Endothelial cell of umbilical vein (primary cell): ENCODE data around the gene CIPC. TPM values are rescaled to one million over a fixed set of nuclear protein-coding genes. Genes with fewer than 3 reads are reported as not detected.

Source experiments
- BruUV-seq: library from RNA; stranded (reverse); fragments of 400-500 nt; replicated peaks from 2 replicates; lab custom pipeline; 2021; lab: Mats Ljungman, UMichigan
- CTCF ChIA-PET: fragments of 300-600, 350-600 bp; sonication (Branson Sonifier 250); formaldehyde crosslinking; loops from one replicate; lab custom pipeline; 2021; ENCODE audit warnings: antibody characterized with exemption, inconsistent platforms; lab: Charles Lee
- POLR2A ChIA-PET: fragments of 300-600, 350-600 bp; sonication (Branson Sonifier 250); formaldehyde crosslinking; loops from one replicate; lab custom pipeline; 2021; ENCODE audit warnings: antibody characterized with exemption, inconsistent platforms; lab: Charles Lee
- DNase-seq: peaks from one replicate; pipeline ENCODE4 v3.0.0-alpha.2; 2011; ENCODE audit warnings: low read depth, low spot score
- FAIRE-seq: peaks from 2 replicates; lab custom pipeline; 2011; peaks lifted over from hg19 to GRCh38; lab: Jason Lieb, UNC
- H2AFZ ChIP-seq: 2 replicates; pipeline ENCODE4 v1.6.0; 2012; ENCODE audit warnings: low read depth, low read length, control low read depth, inconsistent platforms
- H3K27ac ChIP-seq: 2 replicates; pipeline ENCODE4 v1.5.1; 2011; ENCODE audit warnings: low read depth, mild to moderate bottlenecking, control low read depth, low read length, moderate library complexity; ENCODE audit not compliant: insufficient read depth
- H3K27me3 ChIP-seq, 2 experiments: 2 replicates each; pipeline versions ENCODE4 v1.6.0 to v1.6.1; 2011; ENCODE audit warnings: low read length in 2 of 2, mixed read lengths in 1 of 2; ENCODE audit not compliant: control insufficient read depth in 2 of 2, insufficient read depth in 2 of 2
- H3K36me3 ChIP-seq, 2 experiments: 2 replicates in 1 of 2; 3 replicates in 1 of 2; pipeline ENCODE4 v1.5.1; 2011; ENCODE audit warnings: low read length in 2 of 2, mild to moderate bottlenecking in 1 of 2, moderate library complexity in 1 of 2; ENCODE audit not compliant: control insufficient read depth in 2 of 2, insufficient read depth in 2 of 2; ENCODE audit errors: extremely low read depth in 1 of 2
- H3K4me1 ChIP-seq: 3 replicates; pipeline ENCODE4 v1.5.1; 2011; ENCODE audit warnings: mild to moderate bottlenecking, low read length; ENCODE audit not compliant: control insufficient read depth, insufficient read depth; ENCODE audit errors: extremely low read depth
- H3K4me2 ChIP-seq: 2 replicates; pipeline ENCODE4 v1.6.1; 2011; ENCODE audit warnings: low read length, control low read depth, mixed read lengths; ENCODE audit not compliant: insufficient read depth
- H3K4me3 ChIP-seq, 3 experiments: fragments of 200-600 bp in 1 of 3; sonication (generic), shearing (Covaris generic) in 1 of 3; replicated peaks in 1 of 3; 2 replicates each; pipeline ENCODE4 v1.5.1; 2011 to 2016; ENCODE audit warnings: control low read depth in 3 of 3, low read length in 3 of 3, mild to moderate bottlenecking in 2 of 3, inconsistent platforms in 1 of 3, low read depth in 1 of 3, moderate library complexity in 1 of 3; ENCODE audit not compliant: insufficient read depth in 1 of 3
- H3K79me2 ChIP-seq: 2 replicates; pipeline ENCODE4 v1.6.0; 2012; ENCODE audit warnings: low read length, inconsistent platforms; ENCODE audit not compliant: control insufficient read depth, insufficient read depth
- H3K9ac ChIP-seq: replicated peaks from 2 replicates; pipeline ENCODE3; 2011; ENCODE audit warnings: low read length, control low read depth; ENCODE audit not compliant: insufficient read depth; ENCODE audit errors: extremely low read depth
- H3K9me1 ChIP-seq: replicated peaks from 3 replicates; pipeline ENCODE4 v1.6.0; 2011; ENCODE audit warnings: mild to moderate bottlenecking, low read length; ENCODE audit not compliant: control insufficient read depth, insufficient read depth; ENCODE audit errors: extremely low read depth
- H3K9me3 ChIP-seq: replicated peaks from 2 replicates; pipeline ENCODE4 v1.5.1; 2012; ENCODE audit warnings: low read length, inconsistent platforms; ENCODE audit not compliant: control insufficient read depth, insufficient read depth
- H4K20me1 ChIP-seq: replicated peaks from 2 replicates; pipeline ENCODE3; 2011; ENCODE audit warnings: mild to moderate bottlenecking, low read length; ENCODE audit not compliant: control insufficient read depth, insufficient read depth; ENCODE audit errors: extremely low read depth
- CTCF ChIP-seq, 2 donors: IDR thresholded peaks; 1 replicate in 1 of 2; 2 replicates in 1 of 2; pipeline ENCODE4 v1.5.1; 2011; ENCODE audit warnings: low read length in 2 of 2, mild to moderate bottlenecking in 2 of 2, moderate library complexity in 2 of 2, control low read depth in 1 of 2, inconsistent platforms in 1 of 2, low read depth in 1 of 2; ENCODE audit not compliant: insufficient read depth in 1 of 2; ENCODE audit errors: extremely low read depth in 1 of 2
- EZH2 ChIP-seq: IDR thresholded peaks from 2 replicates; pipeline ENCODE4 v1.6.1; 2012; ENCODE audit warnings: borderline replicate concordance, low read depth, mild to moderate bottlenecking, moderate library complexity, low read length, inconsistent platforms; ENCODE audit not compliant: severe bottlenecking
- FOS ChIP-seq: IDR thresholded peaks from 2 replicates; pipeline ENCODE4 v1.6.1; 2011; ENCODE audit warnings: mild to moderate bottlenecking, low read length, moderate library complexity, borderline replicate concordance; ENCODE audit not compliant: insufficient read depth
- GATA2 ChIP-seq: IDR thresholded peaks from 2 replicates; pipeline ENCODE4 v1.7.0; 2011; ENCODE audit warnings: low read depth, mild to moderate bottlenecking, moderate library complexity, mixed read lengths, low read length; ENCODE audit not compliant: insufficient read length, insufficient read depth
- JUN ChIP-seq: IDR thresholded peaks from 2 replicates; pipeline ENCODE4 v1.6.1; 2011; ENCODE audit warnings: borderline replicate concordance, low read depth; ENCODE audit not compliant: insufficient read length, insufficient read depth
- MAX ChIP-seq: IDR thresholded peaks from 2 replicates; pipeline ENCODE4 v1.6.1; 2011; ENCODE audit not compliant: insufficient read depth, insufficient read length
- MYC ChIP-seq: IDR thresholded peaks from one replicate; pipeline ENCODE4 v1.6.1; 2011; ENCODE audit warnings: mild to moderate bottlenecking, low read depth, low read length
- POLR2A ChIP-seq: IDR thresholded peaks from 2 replicates; pipeline ENCODE4 v1.6.1; 2012; ENCODE audit warnings: low read depth, mild to moderate bottlenecking, control low read depth, low read length
- POLR2AphosphoS5 ChIP-seq: IDR thresholded peaks from 2 replicates; pipeline ENCODE4 v1.6.1; 2012; ENCODE audit warnings: low read depth, mild to moderate bottlenecking, control low read depth, low read length, moderate library complexity; ENCODE audit not compliant: insufficient read depth
- dilution Hi-C: fragments of 300-500 bp; cut with MboI; formaldehyde crosslinking; loops from one replicate; pipeline ENCODE4 v1.15.0; 2019; ENCODE audit warnings: low sequenced_read_pairs; ENCODE audit not compliant: extremely low pct_ligation_motif_present
- intact Hi-C: fragments of 100-400 bp; cut with micrococcal nuclease; formaldehyde crosslinking; loops from one replicate; pipeline ENCODE4 v1.10.0; 2022
- polyA plus RNA-seq, 4 experiments: library from polyadenylated mRNA; depleted of rRNA in 3 of 4; stranded (reverse) in 3 of 4; unstranded in 1 of 4; fragments of >200 nt; gene quantifications; 2 replicates each; pipeline versions ENCODE4 v1.2.1 to v1.2.3, GENCODE V29; 2011 to 2012; ENCODE audit warnings: missing spikeins in 1 of 4
- total RNA-seq: library from RNA; stranded (reverse); gene quantifications from 2 replicates; pipeline ENCODE4 v1.2.3, GENCODE V29; 2021

The CIPC gene
- total and polyA plus RNA-seq, 2 donors (not counting 3 experiments of a cell fraction or from before 2014, with no cell fraction given) = 8.8 to 17.4 TPM

GRCh38 chr14:77120771-77121743, 23.0 kb downstream of the CIPC start:
- CTCF ChIA-PET = interaction anchor here (0.5 to 3.8 kb wide), 3 partner anchors 94 to 248 kb away, joined by 3 to 49 read pairs (median 3); no protein-coding TSS in a partner anchor
- Histone ChIP-seq H2AFZ (no peak overlapping the region), H3K4me1 (peaks cover 6% of the 10 kb centered on the region), H3K36me3 (peaks cover 0 to 3% of the 10 kb centered on the region in 2 experiments), H3K4me3 (no peak overlapping the region), H3K27ac (no peak overlapping the region), H3K9me1 (no peaks in the 10 kb centered on the region), H3K27me3 (peaks cover 5 to 7% of the 10 kb centered on the region in 2 experiments), H3K9me3 (no peaks in the 10 kb centered on the region), H4K20me1 (no peaks in the 10 kb centered on the region), H3K4me2 (no peak overlapping the region), H3K79me2 (no peaks in the 10 kb centered on the region), H3K9ac (no peak overlapping the region)
- dilution Hi-C loops (no loop called here), intact Hi-C loops (no loop called here)
- POLR2A ChIA-PET = no interaction called here
- DNase-seq = no peak
- TF ChIP-seq JUN = no peak
- no peak for TF ChIP-seq CTCF (IDR thresholded peaks at IDR 0.05; ENCODE audit: extremely low read depth in 1 of 2, insufficient read depth in 1 of 2, low read depth in 1 of 2, low read length in 2 of 2)
- no peak for TF ChIP-seq MYC
- TF ChIP-seq EZH2 = no peak
- no peak for TF ChIP-seq POLR2A
- TF ChIP-seq GATA2 = no peak
- no peak for TF ChIP-seq FOS
- no peak for TF ChIP-seq POLR2AphosphoS5
- TF ChIP-seq MAX = no peak
- no peak for FAIRE-seq
- BruUV-seq = no TSS peak
